GM18508 (cell line): Measurements from ENCODE around the gene ARMH3.

Experiments used
- ATAC-seq: cut with Tn5 transposase; IDR thresholded peaks from one replicate; pipeline ENCODE4 v1.9.1; 2021; ENCODE audit warnings: moderate number of reproducible peaks; ENCODE audit not compliant: insufficient read depth, unreplicated experiment

The ARMH3 gene

DNA sequence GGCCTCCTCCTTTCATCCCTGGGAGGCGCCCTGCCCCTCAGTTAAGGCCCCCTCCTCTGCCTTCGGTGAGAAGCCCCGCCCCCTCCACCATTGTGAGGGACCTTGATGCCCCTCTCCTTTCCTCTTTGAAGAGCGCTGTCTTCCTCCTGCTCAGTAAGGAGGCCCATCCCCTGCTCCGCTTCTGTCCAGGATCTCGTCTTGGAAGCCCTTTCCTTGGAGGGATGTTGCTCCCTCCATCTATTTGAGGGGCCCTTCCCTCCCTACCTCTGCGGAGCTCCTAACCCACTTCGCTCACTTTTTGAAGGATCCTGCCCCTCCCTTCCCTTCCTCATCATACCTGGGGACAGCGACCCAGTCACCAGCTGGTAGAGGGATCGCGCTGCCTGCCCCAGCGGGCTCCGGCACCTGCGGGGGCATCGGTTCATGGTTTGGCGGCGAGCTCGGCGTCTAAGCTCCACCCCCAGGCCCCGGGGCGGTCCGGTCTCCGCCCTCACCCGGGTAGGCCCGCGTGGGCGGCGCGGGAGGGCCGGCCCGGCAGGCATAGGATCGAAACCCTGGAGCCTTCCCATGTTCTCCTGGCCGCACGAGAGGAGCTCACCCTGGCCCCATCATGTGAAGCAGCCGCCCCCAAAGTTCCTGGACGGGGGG, 216.4 kb downstream of the ARMH3 start:
- ATAC-seq = no peak

DNA sequence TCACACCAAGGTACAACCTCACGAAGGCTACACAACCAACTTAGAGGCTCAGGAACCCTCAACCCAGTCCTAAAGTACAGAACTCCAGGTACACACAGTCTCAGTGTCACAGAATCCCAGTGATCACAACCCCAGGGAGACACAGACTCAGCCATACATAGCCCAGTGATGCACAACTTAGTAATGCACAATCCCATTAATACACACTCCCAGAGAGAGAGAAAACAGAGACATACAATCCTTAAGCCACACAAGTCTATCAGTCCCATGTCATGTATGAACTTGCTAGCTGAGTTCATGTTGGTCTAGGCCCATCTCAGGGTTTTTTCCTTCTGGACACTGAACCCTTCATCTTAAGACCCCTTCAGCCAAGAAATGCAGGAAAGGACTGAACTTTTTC, 217.0 kb downstream of the ARMH3 start:
- no peak for ATAC-seq

DNA sequence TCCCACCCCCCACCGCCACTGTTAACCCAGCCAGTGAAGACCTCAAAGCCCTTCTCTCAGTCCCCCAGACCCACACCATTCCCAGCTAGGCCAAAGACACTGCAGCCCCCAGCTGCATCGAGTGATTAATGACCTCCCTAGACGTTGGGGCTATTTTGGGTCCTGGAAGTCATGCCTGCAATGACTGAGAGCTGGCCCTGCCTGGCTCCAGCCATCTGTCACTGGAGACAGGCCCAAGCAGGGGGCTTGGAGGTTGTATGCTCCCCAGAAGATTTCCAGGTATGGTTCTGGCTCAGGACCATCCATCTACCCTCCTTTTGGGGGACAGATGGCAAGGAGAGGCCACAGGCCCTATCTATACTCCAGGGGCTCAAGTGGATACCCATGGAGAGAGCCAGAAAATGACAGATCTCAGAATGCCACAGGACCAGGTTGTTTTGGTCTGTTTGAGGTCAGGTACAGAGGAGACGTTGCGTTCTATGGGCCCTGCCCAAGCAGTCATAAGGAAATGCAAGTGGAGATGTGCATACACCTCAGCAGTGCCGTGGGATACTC, 217.5 kb downstream of the ARMH3 start:
- ATAC-seq = no peak

DNA sequence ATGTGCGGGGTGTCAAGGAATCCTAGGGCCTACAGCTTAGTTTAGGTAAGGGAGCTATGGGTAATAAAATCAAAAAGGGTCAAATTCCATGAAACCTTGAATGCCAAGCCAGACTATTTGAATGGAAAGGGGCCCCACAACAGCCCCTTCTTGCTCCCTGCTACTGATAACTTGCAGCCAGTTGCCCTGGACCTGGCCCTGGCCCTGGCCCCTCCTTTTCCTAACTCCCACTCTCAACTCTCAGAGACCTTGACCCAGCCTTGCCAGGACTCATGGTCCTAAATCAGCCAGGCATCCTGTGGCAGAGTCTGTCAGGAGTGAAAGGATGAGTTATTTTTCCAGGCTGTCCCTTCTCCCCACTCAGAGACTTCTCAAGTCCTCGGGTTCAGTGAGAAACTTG, 218.2 kb downstream of the ARMH3 start:
- no peak for ATAC-seq

DNA sequence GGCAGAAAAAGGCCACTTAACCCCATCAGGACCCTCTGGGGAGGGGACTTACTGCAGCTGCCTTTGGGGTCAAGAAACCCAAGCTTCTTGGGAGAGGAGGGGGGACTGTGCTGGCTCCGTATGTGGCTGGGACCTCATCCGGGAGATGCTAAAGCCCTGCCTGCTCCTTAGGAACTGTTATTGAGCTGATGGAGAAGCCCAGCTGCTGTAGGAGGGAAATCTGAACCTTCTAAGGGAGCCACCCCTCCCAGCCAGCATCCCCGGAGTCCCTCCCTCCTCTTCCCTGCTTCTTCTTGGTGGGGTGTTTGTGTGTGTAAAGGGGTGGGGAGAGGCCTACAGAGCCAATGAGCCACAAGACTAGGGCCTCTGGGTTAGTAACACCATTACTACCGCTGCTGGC, 220.6 kb downstream of the ARMH3 start:
- ATAC-seq = no peak

DNA sequence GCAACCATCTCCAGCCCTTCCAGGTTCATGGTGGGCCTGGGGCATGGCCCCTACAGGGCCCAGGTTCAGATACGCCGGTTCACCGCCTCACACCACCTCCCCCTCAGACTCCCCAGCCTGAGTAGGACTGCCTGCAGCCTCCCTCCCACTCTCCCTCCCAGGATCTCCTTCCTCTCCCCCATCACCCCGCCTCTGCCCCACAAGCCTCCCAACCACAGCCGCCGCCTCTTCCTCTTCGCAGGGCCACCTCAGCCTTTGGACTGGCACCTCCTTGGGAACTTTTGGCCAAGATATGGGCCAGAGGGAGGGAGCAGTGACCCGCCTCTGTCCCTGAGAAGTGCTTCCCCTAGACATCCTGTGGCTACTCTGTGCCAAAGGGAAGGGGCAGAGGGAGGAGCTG, 221.6 kb downstream of the ARMH3 start:
- no peak for ATAC-seq

DNA sequence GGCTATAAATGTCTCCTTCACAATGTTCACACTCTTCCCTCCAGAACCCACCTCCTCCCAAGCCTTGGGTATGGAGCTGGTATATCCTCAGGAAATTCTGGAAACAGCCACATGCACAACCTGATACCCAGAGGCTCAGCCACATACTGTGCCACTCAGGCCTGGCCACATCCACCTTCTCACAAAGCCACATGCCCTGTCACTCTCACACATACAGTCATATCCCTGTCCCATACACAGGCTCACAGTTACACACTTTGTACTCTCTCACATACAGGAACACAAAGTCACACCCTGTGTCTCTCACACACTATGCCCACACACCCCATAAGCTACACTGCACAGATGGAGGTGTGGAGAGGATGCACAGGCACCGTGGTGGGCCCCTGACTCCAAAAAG, 222.5 kb downstream of the ARMH3 start:
- no peak for ATAC-seq

DNA sequence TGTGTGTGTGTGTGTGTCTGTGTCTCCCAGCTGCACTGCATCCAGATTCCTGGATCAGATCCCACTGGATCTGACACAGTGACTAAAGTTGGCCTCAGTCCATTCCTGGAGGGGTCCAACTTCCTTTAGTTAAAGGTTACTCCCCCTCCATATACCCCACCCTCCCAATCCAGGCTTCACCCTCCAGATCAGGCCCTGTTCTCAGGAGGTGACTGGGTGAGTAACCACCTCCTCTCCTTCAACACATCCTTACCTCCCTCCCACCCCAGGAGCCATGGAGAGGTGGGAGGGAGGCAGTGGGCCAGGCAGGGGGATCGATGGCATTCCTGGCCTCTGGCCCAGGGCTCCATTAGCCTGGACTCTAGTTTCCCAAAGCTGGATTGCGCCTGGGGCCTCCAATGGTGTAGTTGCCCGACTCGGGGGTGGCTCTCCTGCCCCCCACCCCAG, 223.6 kb downstream of the ARMH3 start:
- ATAC-seq = no peak

DNA sequence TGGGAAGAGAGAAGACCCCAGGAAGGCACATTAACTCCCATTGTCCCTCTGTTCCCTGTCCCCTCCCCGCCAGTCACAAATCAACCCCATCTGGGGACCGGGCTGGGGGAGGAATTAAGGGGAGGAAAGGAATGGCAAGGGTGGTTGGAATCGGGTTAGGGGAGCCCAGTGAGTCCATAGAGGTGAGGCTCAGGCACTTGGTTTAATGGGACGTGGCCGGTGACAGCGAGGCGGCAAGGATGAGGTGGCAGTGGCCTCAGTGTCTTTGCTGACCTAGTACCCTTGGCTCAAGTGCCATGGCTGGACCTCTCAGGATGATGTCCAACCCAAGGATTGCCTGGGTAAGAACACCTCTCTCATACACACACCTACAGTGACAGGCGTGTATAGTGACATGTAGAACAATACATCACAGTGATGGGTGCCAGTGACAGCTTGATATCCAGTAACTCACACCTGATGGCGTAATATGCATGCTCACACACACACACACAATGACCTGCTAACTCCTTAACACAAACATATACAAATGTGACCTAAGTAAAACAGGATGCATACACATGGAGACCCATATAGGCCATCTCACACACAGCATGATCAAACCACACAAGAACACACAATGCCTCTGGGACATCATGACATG, 224.7 kb downstream of the ARMH3 start:
- no peak for ATAC-seq

DNA sequence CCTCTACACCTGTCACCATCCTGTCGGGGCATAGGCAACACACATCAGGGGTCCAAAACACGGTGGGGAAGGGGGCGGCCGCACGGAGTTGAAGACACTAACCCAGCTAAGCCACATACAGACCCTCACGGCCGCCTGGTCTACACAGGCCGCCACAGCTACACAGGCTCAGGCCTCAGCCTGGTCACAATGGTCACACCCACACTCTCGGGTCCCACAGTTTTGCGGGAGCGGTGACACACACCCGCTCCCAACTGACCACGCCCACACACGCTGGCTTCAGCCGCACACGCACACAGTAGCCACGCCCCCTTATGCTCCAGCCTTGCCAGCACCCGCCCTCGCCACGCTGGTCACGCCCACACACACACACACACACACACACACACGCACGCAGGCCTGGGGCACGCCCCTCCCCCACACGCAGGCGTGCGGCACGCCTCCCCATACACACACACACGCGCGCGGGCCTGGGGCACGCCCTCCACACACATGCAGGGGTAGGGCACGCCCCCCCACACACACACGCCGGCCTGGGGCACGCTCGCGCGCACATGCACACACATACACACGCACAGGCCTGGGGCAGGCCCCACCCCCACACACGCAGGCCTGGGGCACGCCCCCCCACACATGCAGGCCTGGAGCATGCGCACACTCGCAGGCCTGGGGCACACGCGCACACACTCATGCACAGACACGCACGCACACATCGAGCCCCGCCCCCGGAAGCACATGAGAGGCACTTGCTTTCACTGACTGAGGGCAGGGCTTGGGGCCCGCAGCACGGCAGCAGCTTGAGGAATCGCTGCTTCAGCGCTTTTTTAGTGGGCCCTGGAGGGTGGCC, 225.4 kb downstream of the ARMH3 start:
- ATAC-seq = no peak

DNA sequence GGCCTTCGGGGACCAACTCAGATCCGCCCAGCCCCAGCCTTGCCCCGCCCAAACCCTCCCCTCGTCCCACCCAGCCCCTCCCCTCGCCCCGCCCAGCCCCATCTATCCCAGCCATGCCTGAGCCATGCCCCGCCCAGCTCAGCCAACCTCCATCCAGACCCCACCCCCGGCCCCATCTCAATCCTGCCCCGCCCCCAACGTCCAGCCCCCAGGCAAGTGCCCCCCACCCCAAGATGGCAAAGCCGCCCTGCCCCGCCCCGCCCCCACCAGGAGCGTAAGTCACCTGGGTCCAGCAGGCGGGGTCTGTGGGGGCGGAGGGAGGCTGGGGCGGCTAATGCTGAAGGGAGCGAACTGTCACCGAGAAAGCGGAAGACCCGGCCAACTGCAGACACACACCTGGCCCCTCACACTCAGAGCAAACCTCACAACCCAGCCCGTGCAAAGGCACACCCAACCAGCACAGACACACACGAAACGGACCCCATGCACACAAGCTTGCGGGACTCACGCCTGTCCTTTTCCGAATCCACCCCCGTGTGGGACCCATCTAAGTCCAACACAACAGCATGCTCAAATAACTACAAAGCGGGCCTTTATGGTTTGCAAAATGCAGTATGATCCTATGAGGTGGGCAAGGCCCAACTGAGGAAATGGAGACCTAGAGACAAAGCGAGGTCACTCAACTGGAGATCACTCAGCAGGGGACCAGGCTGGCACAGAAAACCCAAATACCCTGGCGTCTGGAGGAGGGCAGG, 226.2 kb downstream of the ARMH3 start:
- ATAC-seq = no peak

DNA sequence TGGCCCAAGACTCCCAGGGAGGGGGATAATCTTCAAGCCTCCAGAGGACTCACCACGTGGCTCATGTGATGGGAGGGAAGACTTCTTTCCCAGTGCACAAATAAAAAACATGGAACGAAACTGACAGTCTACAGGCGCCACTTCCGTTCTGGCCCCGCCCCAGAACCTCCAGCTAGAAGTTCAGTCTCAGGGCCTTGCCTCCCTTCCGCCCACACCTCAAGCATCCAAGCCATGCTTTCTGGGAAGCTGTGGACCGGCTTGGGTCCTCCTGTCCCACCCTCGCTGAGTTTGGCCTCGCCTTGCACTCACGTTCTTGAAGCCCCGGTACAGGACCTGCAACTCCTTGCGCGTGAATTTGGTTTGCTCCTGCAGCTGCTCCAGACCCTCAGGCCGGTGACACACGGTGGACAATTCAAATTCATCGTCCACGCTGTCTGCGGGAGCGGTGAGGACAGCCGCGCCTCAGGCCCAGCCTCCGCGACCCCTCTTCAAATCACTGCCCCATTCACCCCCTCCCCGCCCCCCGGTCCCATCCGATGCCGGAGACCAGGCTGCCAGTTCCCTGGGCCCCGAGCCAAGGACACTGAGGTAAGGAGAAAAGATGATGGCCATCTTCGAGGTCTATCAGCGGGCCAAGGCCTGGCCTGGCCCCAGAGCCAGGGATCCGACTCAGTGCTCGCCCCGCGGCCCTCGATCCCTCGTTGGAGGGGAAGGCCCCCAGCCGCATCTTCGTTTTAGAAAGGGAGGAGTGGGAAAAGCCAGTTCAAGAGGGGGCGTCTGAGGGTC, 227.0 kb downstream of the ARMH3 start:
- ATAC-seq = no peak

DNA sequence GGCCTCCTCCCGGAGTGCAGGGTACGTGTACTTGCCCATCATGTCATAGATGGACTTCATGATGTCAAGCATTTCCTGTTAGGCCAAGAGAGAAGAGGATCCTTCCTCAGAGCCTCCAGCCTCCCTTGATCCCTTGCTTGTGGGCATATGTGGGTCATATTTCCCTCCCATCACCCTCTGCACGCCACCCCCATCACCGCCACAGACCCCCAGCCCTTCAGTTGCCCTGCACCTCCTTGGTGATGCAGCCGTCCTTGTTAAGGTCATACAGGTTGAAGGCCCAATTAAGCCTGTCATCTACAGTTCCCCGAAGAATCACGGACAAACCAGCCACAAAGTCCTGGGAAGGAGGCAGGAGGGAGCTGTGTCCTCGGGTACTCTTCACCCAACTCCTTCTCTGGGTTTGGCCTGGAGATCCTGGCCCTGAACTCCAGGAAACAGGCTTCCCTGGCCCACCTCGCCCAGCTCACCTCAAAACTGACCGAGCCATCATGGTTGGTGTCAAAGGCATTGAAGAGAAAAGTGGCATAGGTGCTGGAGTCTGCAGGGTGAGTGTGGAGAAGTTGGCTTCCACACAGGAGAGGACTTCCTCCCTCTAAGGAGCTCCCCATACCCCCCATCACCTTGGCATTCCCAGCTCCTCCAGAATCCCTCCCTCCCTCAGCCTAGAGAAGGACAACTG, 227.9 kb downstream of the ARMH3 start:
- ATAC-seq = no peak

DNA sequence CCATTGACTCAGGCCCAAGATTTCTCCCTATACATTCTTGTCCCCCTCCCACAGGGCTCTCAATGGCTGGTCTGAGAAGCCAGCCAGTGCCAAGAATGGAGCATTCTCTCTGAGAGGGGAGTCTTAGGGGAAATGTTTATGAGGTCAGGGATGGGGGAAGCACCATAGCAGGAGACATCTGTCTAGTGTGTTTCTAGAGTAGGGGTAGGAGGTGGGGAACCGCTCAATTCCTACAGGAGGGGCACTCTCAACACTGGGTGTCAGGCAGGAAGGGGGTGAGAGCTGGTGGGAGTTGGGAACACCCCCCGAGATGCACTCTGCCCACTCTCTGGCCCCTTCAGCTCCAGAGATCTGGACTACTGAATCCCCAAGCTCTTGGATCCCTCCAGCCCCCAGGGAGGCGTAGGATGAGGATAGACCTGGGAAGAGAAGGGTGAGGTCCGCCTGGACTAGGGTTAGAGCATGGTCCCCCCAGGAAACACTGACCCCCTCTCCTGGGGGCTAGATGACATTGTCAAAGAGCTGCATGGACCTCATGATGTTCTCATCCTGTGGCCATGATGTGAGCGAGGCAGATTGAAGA, 229.0 kb downstream of the ARMH3 start:
- no peak for ATAC-seq

DNA sequence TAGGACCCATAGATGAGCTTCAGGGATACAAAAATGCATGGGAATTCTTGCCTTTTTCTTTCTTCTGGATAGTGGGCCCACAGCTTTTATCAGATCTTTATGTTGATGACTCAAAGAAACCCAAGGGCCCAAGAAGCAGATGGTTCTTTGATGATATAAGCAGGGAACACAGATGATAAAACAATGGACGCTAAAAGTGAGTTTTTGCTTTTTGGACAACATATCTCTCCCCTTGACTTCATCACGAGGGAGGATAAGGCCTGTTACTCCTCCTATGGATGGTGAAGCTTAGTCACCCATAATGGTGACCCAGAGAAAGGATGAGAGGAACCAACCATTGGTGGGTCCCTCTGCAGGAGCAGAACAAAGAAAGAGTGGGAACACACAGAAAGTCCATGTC, 231.2 kb downstream of the ARMH3 start:
- no peak for ATAC-seq

DNA sequence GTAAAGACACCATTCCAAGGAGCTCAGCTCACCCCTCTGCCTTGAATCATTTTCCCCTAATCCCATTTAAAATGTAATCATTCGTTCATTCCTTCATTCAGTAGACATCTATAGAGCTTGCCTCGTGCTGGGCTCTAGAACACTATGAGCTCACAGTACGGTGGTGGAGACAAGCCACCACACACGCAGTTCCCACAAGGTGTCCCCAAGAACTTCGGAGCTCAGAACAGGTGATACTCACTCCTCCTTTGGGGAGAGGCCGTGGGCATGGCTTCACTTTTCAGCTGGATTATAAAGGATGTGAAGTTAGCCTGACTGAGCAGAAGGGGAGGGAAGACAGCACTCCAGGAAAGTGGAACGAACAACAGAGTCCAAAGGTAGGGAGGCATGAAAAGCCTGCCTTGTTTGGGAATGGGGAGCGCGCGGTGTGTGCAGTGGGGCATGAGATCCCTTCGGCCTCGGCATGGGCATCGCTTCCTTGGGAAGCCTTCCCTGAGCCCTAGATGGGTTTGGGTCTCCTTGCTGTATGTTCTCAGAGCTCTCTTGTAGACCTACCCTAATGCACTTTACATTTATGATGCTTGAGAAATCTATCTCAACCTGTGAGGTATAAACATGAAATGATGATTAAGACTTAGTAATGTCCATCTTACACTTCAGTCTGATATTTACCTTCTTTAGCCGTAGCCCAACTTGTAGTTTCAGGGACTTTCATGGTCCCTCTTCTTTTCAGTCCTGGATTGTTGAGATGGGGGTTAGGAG, 236.9 kb downstream of the ARMH3 start:
- ATAC-seq = peak; percentile 2

DNA sequence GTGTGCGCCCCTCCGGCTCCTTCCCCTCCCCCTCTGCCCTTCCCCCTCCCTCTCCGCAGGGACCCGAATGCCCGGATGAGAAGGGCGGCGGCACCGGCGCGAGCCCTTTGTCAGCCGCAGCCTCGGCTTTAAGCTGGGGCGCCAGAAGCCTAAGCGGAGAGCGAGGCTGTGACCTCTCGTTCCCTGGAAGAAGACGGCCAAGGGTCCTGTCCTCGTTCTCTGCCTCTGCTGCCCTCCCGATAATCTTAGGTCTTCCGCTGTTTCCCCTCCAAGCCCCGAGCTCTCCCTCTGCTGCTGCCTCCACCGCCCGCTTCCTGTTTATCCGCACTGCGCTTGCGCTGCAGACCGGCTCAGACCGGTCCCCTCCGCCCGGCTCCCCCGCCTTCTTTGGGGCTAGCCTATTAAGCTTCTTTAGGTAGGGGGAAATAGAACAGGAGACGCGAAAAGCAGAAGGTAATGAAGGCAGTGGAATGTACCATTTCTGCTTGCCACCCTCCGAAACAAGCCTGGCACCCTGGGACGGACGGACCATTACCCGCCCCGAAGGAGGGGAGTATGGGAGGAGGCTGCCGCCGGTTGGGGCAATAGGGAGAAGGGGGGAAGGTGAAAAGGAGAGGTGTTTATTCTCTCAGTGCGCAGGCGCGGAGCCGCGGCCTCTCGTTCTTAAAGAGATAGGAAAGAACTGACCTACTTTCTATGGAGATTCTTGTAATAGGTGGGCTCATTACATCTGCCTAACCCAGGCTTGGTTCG, 237.7 kb downstream of the ARMH3 start, which contains the start of gene OGA:
Gene OGA, minus strand, starts transcription at position 326 of the 753 bp plus-strand sequence. CDS start 422 bp downstream, outside the sequence.
- peak; percentile 76 for ATAC-seq
